Measurements from ENCODE around the gene PRRC2A.
A peak's percentile ranks its signal among the peaks of the same experiment; 100 is the strongest.

The PRRC2A gene

DNA sequence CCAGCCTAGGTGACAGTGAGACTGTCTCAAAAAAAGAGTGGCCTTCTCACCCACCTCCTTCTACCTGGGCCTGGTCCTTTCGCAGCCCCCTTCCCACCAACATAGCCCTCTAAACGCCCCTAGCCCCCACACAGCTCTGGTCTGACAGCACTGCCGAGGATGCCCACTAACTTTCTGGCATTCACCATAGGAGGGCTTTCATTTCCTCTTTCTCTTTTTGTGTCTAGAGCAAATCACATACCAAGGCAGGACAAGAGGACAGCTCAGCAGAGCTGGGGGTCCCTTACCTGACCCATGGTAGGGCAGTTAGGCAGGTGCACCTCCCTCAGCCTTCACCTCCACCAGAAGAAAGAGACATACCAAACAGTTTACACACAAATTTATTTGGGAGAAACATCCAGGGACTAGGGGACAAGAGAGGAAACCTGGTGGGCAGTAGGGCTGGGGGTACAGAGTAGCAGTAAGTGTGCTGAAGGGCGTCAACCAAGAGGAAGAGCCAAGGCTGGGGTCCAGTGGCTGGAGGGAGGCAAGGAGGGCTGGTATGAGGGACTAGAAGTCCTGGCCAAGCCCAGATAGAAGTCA lies 55.9 kb downstream of the PRRC2A start:
- H3K36me3 ChIP-seq (ENCODE audit: control insufficient read depth, insufficient read depth, low read length), result peaks cover 12% of the 10 kb centered on the region
- H3K4me3 ChIP-seq (ENCODE audit: low read length), result no peak overlapping the region
- H3K27ac ChIP-seq (ENCODE audit: low read depth, low read length), result no peak overlapping the region
- H3K27me3 ChIP-seq (ENCODE audit: control insufficient read depth, insufficient read depth, low read length), result no peaks in the 10 kb centered on the region
- no peak overlapping the region for H3K9ac ChIP-seq (ENCODE audit: low read length)
- H3K4me1 ChIP-seq (ENCODE audit: control insufficient read depth, insufficient read depth, low read length), result peaks cover 8% of the 10 kb centered on the region

DNA sequence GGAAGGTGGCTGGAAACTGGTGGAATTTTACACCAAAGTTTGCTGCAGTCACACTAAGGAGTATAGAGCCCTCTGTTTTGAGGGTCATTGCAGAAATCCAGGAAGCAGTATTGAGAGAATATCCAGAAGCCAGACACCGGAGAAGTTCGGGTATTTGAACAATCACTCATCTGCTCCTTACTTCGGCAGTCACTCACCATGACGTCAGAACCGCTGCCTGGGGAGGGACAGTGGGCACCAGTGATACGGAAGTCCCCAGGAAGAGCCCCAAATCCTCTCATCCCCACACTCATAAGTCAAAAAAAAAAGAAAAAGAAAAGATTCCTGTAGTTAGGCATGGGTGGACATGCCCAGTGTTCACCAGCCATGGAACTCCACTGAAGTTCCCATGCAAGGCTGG lies 56.4 kb downstream of the PRRC2A start:
- Histone ChIP-seq H3K27ac (ENCODE audit: low read depth, low read length) (no peak overlapping the region), H3K9ac (ENCODE audit: low read length) (no peak overlapping the region), H3K4me3 (ENCODE audit: low read length) (no peak overlapping the region), H3K36me3 (ENCODE audit: control insufficient read depth, insufficient read depth, low read length) (peaks cover 7% of the 10 kb centered on the region), H3K4me1 (ENCODE audit: control insufficient read depth, insufficient read depth, low read length) (peaks cover 8% of the 10 kb centered on the region), H3K27me3 (ENCODE audit: control insufficient read depth, insufficient read depth, low read length) (no peaks in the 10 kb centered on the region)

DNA sequence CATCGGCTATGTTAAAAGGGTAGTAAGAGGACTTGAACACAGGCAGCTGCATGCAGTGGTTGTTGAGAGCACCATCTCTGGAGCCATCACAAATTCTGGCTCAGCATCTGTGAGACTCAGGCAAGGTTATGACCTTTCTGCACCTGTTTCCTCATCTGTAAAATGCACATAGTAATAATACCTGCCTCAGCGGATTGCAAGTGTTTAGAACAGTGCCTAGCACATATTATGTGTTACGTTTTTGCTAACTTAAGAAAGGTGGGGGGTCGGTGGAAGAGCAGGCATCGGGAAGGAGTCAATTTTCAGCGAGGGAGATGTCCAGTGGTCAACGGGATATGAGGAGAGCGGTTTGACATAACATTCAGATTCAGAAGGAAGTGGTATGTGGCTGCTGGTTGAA lies 57.4 kb downstream of the PRRC2A start:
- Histone ChIP-seq H3K27me3 (ENCODE audit: control insufficient read depth, insufficient read depth, low read length) (no peaks in the 10 kb centered on the region), H3K4me3 (ENCODE audit: low read length) (no peak overlapping the region), H3K4me1 (ENCODE audit: control insufficient read depth, insufficient read depth, low read length) (peaks cover 8% of the 10 kb centered on the region), H3K27ac (ENCODE audit: low read depth, low read length) (no peak overlapping the region), H3K9ac (ENCODE audit: low read length) (no peak overlapping the region), H3K36me3 (ENCODE audit: control insufficient read depth, insufficient read depth, low read length) (peaks cover 3% of the 10 kb centered on the region)

DNA sequence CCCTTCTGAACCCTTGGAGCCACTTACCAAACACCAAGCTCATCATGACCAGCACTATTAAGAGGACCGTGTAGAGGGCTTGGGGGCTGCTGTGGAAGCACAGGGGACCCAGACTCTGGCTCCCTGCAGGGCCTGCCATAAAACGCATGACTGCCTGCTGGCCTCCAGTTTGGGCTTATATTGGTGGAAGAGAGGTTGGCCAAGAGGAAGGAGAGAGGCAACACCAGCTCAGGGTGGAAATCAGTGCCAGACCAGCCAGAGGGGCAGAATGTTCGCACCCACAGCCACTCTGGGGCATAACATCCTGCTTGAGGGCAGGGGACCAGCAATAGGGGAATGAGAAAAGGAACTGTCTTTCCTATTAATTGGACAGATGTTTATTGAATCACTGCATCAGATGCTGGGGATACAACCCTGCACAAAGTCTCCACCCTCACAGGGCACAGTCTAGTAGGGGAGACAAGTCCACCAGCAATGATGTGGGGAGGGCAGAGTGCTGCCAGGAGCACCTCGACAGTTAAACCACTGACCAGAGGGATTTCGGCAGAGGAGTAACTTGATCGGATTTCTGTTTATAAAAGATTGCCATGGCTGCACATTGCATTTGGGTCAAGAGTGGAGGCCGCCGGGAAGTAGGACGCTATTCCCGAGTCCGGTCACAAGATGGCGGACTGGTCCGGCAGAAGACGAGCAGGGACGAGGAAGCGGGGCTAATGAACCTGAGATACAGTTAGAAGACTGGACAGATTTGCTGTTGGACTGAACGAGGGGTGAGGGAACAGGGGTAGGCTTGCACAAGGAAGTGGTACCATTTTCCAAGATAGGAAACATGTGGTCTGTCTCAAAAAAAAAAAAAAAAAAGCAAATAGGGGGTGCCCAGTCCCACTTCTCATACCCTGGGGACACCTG lies 60.0 kb downstream of the PRRC2A start, which contains the start of gene LY6G5C:
Gene LY6G5C (minus strand): TSS at position 842 of the 909 bp plus-strand sequence. CDS start 694 bp downstream, at position 148.
- Histone ChIP-seq H3K9ac (ENCODE audit: low read length) (peak within 1 kb of the TSS; percentile 84), H3K4me1 (ENCODE audit: control insufficient read depth, insufficient read depth, low read length) (peaks cover 8% of the 10 kb centered on the region), H3K27ac (ENCODE audit: low read depth, low read length) (peak within 1 kb of the TSS; percentile 50), H3K36me3 (ENCODE audit: control insufficient read depth, insufficient read depth, low read length) (no peaks in the 10 kb centered on the region), H3K4me3 (ENCODE audit: low read length) (peak within 1 kb of the TSS; percentile 75), H3K27me3 (ENCODE audit: control insufficient read depth, insufficient read depth, low read length) (no peaks in the 10 kb centered on the region)

DNA sequence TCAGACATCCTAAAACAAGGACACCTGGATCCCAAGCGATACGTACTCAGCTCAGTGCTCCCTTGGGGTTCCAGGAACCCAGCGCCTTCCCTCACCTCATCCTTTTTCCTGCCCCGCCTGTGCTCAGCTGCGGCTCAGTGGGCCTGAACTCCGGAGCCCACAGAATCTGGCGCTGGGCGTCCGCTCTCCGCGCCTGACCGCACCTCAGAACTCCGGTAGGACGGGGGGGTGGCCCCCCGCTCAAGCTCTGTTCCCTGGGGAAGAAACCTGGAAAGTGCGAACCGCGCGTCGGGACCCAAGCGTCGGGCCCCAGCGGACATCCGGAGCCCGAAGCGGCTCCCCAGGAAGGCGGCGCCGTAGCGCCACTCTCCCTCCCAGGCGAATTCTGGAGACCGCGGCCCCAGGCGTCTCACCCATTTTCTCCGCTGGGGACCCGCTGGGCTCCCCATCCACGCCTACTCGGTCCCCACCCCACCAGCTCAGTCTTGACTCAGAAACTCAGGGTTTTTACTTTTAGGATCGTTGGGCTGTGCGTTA lies 60.7 kb downstream of the PRRC2A start:
- Histone ChIP-seq H3K4me1 (ENCODE audit: control insufficient read depth, insufficient read depth, low read length) (peaks cover 8% of the 10 kb centered on the region), H3K27me3 (ENCODE audit: control insufficient read depth, insufficient read depth, low read length) (no peaks in the 10 kb centered on the region)

DNA sequence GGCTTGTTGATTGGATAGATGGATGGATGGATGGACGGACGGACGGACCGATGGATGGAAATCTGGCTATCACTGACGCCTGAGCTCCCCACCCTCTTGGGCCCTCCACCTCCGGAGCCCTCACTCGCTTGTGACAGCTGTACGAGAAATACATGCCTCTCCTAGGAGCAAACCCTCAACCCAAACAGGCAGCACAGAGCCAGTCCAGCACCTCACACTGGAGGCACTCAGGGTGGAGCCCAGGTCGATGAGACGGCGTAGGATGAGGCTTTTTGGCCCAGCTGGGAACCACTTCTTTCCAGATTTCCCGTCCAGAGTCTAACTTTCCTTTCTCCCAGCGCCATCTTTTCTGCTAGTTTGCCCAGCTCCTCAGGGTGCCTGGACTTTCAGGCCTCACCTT lies 63.1 kb downstream of the PRRC2A start:
- no peak overlapping the region for H3K27ac ChIP-seq (ENCODE audit: low read depth, low read length)
- peaks cover 24% of the 10 kb centered on the region for H3K36me3 ChIP-seq (ENCODE audit: control insufficient read depth, insufficient read depth, low read length)
- peak overlapping the region; percentile 52 for H3K4me3 ChIP-seq (ENCODE audit: low read length)
- H3K4me1 ChIP-seq (ENCODE audit: control insufficient read depth, insufficient read depth, low read length), result peaks cover 8% of the 10 kb centered on the region
- H3K9ac ChIP-seq (ENCODE audit: low read length), result no peak overlapping the region
- H3K27me3 ChIP-seq (ENCODE audit: control insufficient read depth, insufficient read depth, low read length), result no peaks in the 10 kb centered on the region

More for the DNA sequence above, 60.7 kb downstream of the PRRC2A start:
- Histone ChIP-seq H3K4me3 (ENCODE audit: low read length) (peak overlapping the region; percentile 75), H3K9ac (ENCODE audit: low read length) (peak overlapping the region; percentile 84), H3K36me3 (ENCODE audit: control insufficient read depth, insufficient read depth, low read length) (peaks cover 4% of the 10 kb centered on the region), H3K27ac (ENCODE audit: low read depth, low read length) (peak overlapping the region; percentile 50)

DNA sequence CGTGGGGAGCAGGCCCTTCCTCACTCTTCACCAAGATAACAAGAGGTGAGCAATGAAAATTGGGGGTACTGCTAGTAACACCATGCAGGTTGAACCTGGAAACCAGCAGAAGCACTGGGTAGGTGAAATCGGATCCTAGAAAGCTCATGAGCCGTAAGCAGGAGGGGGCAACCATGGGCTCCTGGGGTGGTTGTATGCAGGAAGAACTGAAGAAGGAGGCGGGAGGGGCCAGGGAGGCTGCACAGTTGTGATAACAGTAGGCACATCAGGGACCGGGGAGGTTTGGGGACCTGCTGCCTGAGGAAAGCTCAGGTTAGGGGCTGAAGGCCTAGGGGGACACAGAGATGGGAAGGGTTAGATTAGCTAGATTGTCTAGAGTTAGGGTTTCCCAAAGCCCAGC lies 66.0 kb downstream of the PRRC2A start:
- no peak overlapping the region for H3K27ac ChIP-seq (ENCODE audit: low read depth, low read length)
- no peaks in the 10 kb centered on the region for H3K4me1 ChIP-seq (ENCODE audit: control insufficient read depth, insufficient read depth, low read length)
- peaks cover 37% of the 10 kb centered on the region for H3K36me3 ChIP-seq (ENCODE audit: control insufficient read depth, insufficient read depth, low read length)
- H3K9ac ChIP-seq (ENCODE audit: low read length), result no peak overlapping the region
- no peak overlapping the region for H3K4me3 ChIP-seq (ENCODE audit: low read length)
- no peaks in the 10 kb centered on the region for H3K27me3 ChIP-seq (ENCODE audit: control insufficient read depth, insufficient read depth, low read length)

DNA sequence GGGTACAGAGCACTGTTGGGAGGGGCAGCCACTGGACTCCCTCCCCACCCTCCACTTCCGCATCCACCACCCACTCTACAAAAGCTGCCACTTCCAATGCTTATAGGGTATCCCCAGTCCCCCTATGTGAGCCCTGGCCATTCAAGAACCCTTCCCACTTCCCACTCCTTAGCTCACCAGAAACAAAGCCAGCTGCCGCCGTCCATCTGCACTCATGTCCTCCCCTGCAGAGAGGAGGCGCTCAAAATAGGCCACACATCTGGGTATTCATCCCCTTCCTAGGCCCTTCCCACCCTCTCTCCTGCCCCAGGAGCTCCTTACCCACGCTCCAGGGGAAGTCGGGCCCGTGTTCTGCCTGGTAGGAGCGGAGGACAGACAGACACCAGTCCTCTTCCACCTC lies 66.8 kb downstream of the PRRC2A start:
- no peaks in the 10 kb centered on the region for H3K4me1 ChIP-seq (ENCODE audit: control insufficient read depth, insufficient read depth, low read length)
- no peak overlapping the region for H3K27ac ChIP-seq (ENCODE audit: low read depth, low read length)
- peaks cover 41% of the 10 kb centered on the region for H3K36me3 ChIP-seq (ENCODE audit: control insufficient read depth, insufficient read depth, low read length)
- no peaks in the 10 kb centered on the region for H3K27me3 ChIP-seq (ENCODE audit: control insufficient read depth, insufficient read depth, low read length)
- no peak overlapping the region for H3K4me3 ChIP-seq (ENCODE audit: low read length)
- no peak overlapping the region for H3K9ac ChIP-seq (ENCODE audit: low read length)
